ENCODE measurements around the gene TRAF2. TPM values are rescaled to one million over a fixed set of nuclear protein-coding genes. Genes with fewer than 3 reads are reported as not detected.

TRAF2 gene
- total and polyA plus RNA-seq, 2 of the 8 experiments (the other 6 are each of a cell fraction or from before 2014, with no cell fraction given): 26.9 to 50.2 TPM

DNA sequence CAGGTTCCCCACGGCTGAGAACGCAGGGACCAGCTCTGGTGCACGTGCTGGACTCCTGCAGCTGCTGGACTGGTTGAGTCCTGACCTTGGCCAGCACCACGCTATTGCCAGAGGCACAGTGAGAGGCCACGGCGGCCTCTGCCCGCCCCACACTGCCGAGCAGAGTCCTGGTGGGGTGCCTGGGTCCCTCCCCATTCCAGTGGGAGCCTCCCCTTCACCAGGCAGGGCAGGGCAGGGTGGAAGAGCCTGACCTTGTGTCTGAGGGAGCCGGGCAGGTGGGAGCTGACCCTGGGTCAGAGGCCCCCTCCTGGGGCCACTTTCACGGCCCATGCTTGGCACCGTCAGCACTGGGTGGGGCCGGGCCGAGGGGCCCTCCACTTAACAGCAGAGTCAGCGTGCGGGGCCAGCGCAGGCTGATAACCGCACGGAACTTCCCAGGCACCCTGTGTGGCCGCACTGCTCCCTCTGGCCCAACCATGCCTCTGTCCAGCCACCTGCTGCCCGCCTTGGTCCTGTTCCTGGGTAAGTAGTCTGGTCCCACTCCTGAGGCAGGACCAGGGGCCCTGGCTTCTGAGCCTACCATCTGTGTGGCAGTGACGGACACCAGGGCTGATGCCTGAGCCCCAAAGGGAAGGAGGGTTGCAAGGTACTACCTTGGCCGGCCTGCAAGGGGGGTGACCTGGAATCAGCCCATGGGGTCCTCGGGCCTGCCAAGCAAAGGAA lies 34.2 kb upstream of the TRAF2 start, which contains the start of gene MAMDC4:
MAMDC4 (plus strand) TSS at position 406 of the 723 bp plus-strand sequence; CDS start at position 477, 71 bp downstream.
- H4K5ac ChIP-seq (ENCODE audit: insufficient read length, low read depth, low read length): no peak within 1 kb of the TSS
- H3K14ac ChIP-seq (ENCODE audit: insufficient read length): no peak within 1 kb of the TSS
- H3K23me2 ChIP-seq (ENCODE audit: low read depth, low read length): peaks cover 11% of the 10 kb centered on the region
- H4K91ac ChIP-seq (replicated peaks; ENCODE audit: insufficient read length, low read length): peak within 1 kb of the TSS; percentile 9
- H3K56ac ChIP-seq (replicated peaks; ENCODE audit: insufficient read length, low read depth, low read length): no peak within 1 kb of the TSS
- H3K9ac ChIP-seq (replicated peaks in 1 of 4; ENCODE audit: extremely low read depth in 1 of 4, low read depth in 3 of 4, low read length in 3 of 4): no peak within 1 kb of the TSS
- 91% methylated on average over 23 of the region's 23 CpGs; no CpG with 5 or more reads in 1 of the 2 experiments for WGBS, 2 experiments (ENCODE audit: extremely low coverage in 1 of 2, insufficient coverage in 1 of 2, insufficient read length in 1 of 2, insufficient replicate concordance in 2 of 2, low coverage in 1 of 2, low lambda C conversion rate in 2 of 2, missing lambda C conversion rate in 1 of 2)
- no peak within 1 kb of the TSS for H2BK15ac ChIP-seq (ENCODE audit: low read length)
- peaks cover 0 to 7% (median 3%) of the 10 kb centered on the region in 4 experiments; a peak in 5 of 8 replicates for H3K36me3 ChIP-seq (ENCODE audit: control insufficient read depth in 2 of 4, insufficient read depth in 4 of 4, low read length in 3 of 4)
- H3K4me2 ChIP-seq (ENCODE audit: insufficient read depth in 1 of 2, low read depth in 2 of 2, low read length in 2 of 2): no peak within 1 kb of the TSS
- H3K18ac ChIP-seq (ENCODE audit: extremely low read depth, low read length): no peak within 1 kb of the TSS
- no peak for FAIRE-seq
- H2BK20ac ChIP-seq (ENCODE audit: low read length): no peak within 1 kb of the TSS
- CTCF ChIA-PET (ENCODE audit: partially characterized antibody): interaction anchor here (0.6 to 1.8 kb wide), 3 partner anchors 9 to 183 kb away, joined by 3 to 6 read pairs (median 3); partner anchors contain the start of genes AJM1 and C8G
- H3K27ac ChIP-seq (ENCODE audit: low read depth, low read length): no peak within 1 kb of the TSS
- H3K79me2 ChIP-seq (ENCODE audit: control insufficient read depth in 1 of 2, insufficient read depth in 2 of 2, low read length in 2 of 2): no peaks in the 10 kb centered on the region
- no peaks in the 10 kb centered on the region for H3K9me3 ChIP-seq (ENCODE audit: insufficient read depth in 2 of 2, low read depth in 1 of 2, low read length in 1 of 2)
- H2BK12ac ChIP-seq (ENCODE audit: low read depth, low read length): no peak within 1 kb of the TSS
- POLR2A ChIA-PET (ENCODE audit: partially characterized antibody): interaction anchor here (0.7 to 16.2 kb wide), 8 partner anchors 9 to 86 kb away, joined by 3 to 248 read pairs (median 4); partner anchors contain the start of genes AJM1, EDF1 and TRAF2
- peaks cover 0 to 10% (median 3%) of the 10 kb centered on the region in 4 experiments; a peak in 5 of 7 replicates for H3K4me1 ChIP-seq (replicated peaks in 1 of 4; ENCODE audit: control insufficient read depth in 3 of 4, insufficient read depth in 4 of 4, low read length in 3 of 4)
- H4K20me1 ChIP-seq (replicated peaks in 1 of 2; ENCODE audit: control insufficient read depth in 1 of 2, insufficient read depth in 2 of 2, low read length in 2 of 2): peaks cover 7 to 12% of the 10 kb centered on the region in 2 experiments
- H4K8ac ChIP-seq (ENCODE audit: extremely low read depth, insufficient read depth, low read length): 0 out of 2 replicates have a peak within 1 kb of the TSS, but pooled peaks have one; percentile 74
- H2AK5ac ChIP-seq (ENCODE audit: low read depth, low read length): no peak within 1 kb of the TSS
- H2BK120ac ChIP-seq (replicated peaks; ENCODE audit: low read depth, low read length): no peak within 1 kb of the TSS
- H3K23ac ChIP-seq (ENCODE audit: insufficient read length): no peak within 1 kb of the TSS
- no peak within 1 kb of the TSS for H3K4me3 ChIP-seq (ENCODE audit: extremely low read depth in 1 of 4, insufficient read depth in 2 of 4, low read depth in 3 of 4, low read length in 4 of 4)
- TF ChIP-seq POLR2AphosphoS5 (IDR thresholded peaks at IDR 0.05; ENCODE audit: low read depth, low read length): 0 out of 2 replicates have a peak, but pooled peaks have one; percentile 45
- TF ChIP-seq RBBP5 (IDR thresholded peaks at IDR 0.05; ENCODE audit: borderline replicate concordance, low read depth, low read length): no peak
- no peak for TF ChIP-seq FOSL1 (IDR thresholded peaks at IDR 0.05; ENCODE audit: insufficient read depth, low read depth, low read length)
- TF ChIP-seq EZH2 (IDR thresholded peaks at IDR 0.05; ENCODE audit: low read depth, low read length, severe bottlenecking): no peak
- TF ChIP-seq, protein P1, sequence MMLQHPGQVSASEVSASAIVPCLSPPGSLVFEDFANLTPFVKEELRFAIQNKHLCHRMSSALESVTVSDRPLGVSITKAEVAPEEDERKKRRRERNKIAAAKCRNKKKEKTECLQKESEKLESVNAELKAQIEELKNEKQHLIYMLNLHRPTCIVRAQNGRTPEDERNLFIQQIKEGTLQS (IDR thresholded peaks at IDR 0.05; ENCODE audit: insufficient read depth, low read depth, low read length): no peak
- H3K4ac ChIP-seq (replicated peaks; ENCODE audit: insufficient read length, low read depth, low read length): no peak within 1 kb of the TSS
- no peak within 1 kb of the TSS for H2AFZ ChIP-seq (ENCODE audit: low read length)
- H3K79me1 ChIP-seq (ENCODE audit: low read depth, low read length): no peaks in the 10 kb centered on the region; the same call in 1 of the 2 replicates
- peak in 1 of 2 experiments; percentile 47 for DNase-seq (ENCODE audit: low read depth in 1 of 2, low spot score in 2 of 2)
- no peaks in the 10 kb centered on the region for H3K27me3 ChIP-seq (replicated peaks in 1 of 4; ENCODE audit: control insufficient read depth in 3 of 4, extremely low read depth in 1 of 4, insufficient read depth in 3 of 4, low read length in 3 of 4)
- no peak within 1 kb of the TSS for H2BK5ac ChIP-seq (ENCODE audit: low read depth, low read length)

All from H1 (cell line).